ENCODE results near the gene KLHDC1.

GRCh38 chr14:49691031-49691430 is 1.9 kb upstream of the KLHDC1 start:
- TF ChIP-seq POLR2A (IDR thresholded peaks at IDR 0.05; ENCODE audit: borderline replicate concordance, extremely low read depth, insufficient read depth, insufficient read length) (no peak), CTCF (IDR thresholded peaks at IDR 0.05 in 2 of 3, conservative IDR thresholded peaks at IDR 0.05 in 1 of 3; ENCODE audit: borderline replicate concordance in 1 of 3, insufficient read depth in 1 of 3, low read depth in 2 of 3, low read length in 2 of 3) (no peak), EZH2 (IDR thresholded peaks at IDR 0.05) (no peak), SIN3A (IDR thresholded peaks at IDR 0.05; ENCODE audit: low read depth) (no peak), POLR2AphosphoS5 (IDR thresholded peaks at IDR 0.05; ENCODE audit: low read depth, low read length) (no peak), YY1 (IDR thresholded peaks at IDR 0.05; ENCODE audit: extremely low read depth, insufficient replicate concordance, low read depth, low read length) (no peak), ZNF274 (IDR thresholded peaks at IDR 0.05; ENCODE audit: low read depth, low read length) (no peak), RAD21 (IDR thresholded peaks at IDR 0.05; ENCODE audit: low read depth) (no peak), ZFX (IDR thresholded peaks at IDR 0.05) (no peak), REST (IDR thresholded peaks at IDR 0.05; ENCODE audit: low read depth) (no peak), EZH2phosphoT487 (IDR thresholded peaks at IDR 0.05; ENCODE audit: borderline replicate concordance) (no peak)

All from HCT116 (cell line).